OCI-LY1 (cell line): Measurements from ENCODE around the gene VMAC.

Source experiments
- EZH2 ChIP-seq: fragments of 200-600 bp; sonication (generic), shearing (Covaris generic); IDR thresholded peaks from 2 replicates; pipeline ENCODE4 v1.8.0; 2017; ENCODE audit warnings: borderline replicate concordance, mixed run types, mild to moderate bottlenecking, antibody characterized with exemption, low read length, moderate library complexity, mixed read lengths
- TF ChIP-seq, protein P1 (sequence below): fragments of 200-600 bp; sonication (generic), shearing (Covaris generic); IDR thresholded peaks from 2 replicates; pipeline ENCODE4 v1.5.1; 2017; ENCODE audit warnings: mild to moderate bottlenecking, antibody characterized with exemption, low read length, moderate library complexity, mixed read lengths

DNA sequence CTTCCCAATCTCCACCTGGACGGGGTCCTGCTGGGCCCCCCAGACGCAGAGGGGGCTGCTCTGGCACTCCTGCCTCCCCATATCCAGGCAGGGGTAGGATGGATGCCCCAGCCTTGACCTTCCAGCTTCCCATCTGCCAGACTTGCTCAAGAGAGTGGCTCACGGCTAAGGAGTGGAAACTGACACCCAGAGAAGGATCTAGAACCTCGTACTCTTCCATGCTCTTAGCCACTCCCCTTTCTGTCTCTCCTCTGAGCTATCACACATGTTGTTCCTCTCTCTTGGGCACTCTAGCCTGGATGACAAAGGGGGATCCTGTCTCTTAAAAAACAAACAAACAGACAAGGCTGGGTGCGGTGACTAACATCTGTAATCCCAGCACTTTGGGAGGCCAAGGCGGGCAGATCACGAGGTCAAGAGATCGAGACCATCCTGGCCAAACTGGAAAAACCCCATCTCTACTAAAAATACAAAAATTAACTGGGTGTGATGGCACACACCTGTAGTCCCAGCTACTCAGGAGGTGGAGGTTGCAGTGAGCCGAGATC is 22.2 kb upstream of the VMAC start:
- TF ChIP-seq, protein P1, sequence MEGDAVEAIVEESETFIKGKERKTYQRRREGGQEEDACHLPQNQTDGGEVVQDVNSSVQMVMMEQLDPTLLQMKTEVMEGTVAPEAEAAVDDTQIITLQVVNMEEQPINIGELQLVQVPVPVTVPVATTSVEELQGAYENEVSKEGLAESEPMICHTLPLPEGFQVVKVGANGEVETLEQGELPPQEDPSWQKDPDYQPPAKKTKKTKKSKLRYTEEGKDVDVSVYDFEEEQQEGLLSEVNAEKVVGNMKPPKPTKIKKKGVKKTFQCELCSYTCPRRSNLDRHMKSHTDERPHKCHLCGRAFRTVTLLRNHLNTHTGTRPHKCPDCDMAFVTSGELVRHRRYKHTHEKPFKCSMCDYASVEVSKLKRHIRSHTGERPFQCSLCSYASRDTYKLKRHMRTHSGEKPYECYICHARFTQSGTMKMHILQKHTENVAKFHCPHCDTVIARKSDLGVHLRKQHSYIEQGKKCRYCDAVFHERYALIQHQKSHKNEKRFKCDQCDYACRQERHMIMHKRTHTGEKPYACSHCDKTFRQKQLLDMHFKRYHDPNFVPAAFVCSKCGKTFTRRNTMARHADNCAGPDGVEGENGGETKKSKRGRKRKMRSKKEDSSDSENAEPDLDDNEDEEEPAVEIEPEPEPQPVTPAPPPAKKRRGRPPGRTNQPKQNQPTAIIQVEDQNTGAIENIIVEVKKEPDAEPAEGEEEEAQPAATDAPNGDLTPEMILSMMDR: no peak
- TF ChIP-seq EZH2: no peak
